Heart left ventricle (tissue), 13 donors: ENCODE results near the gene TNRC6B.

Source experiments
- CTCF ChIP-seq, 12 donors: fragments of 200-600 bp; sonication (generic) in 4 of 12; IDR thresholded peaks; one replicate each; pipeline versions ENCODE4 v1.5.0 to v1.8.0; 2018 to 2022; ENCODE audit warnings: antibody characterized with exemption in 12 of 12, mild to moderate bottlenecking in 5 of 12
- POLR2A ChIP-seq, 2 donors: fragments of 450-650 bp; IDR thresholded peaks; one replicate each; pipeline ENCODE4 v1.6.1; 2017; ENCODE audit warnings: antibody characterized with exemption in 2 of 2, mild to moderate bottlenecking in 2 of 2, moderate library complexity in 2 of 2
- donor health status: ischemic (EF 13 %, LVEDD 7.1; RV severe dilation, severe dysfunction).
- donor health status: DM: no; HTN: yes; CAD: no.
- donor health status: DM: no; HTN: no; CAD: no.
- donor health status: ischemic (EF 25% LVEDD 6.9; RV normal size, moderate dysfunction).
- donor health status: ischemic (EF 25% LVEDD 5.7; RV mildly dilated, moderate dysfunction).
- donor health status: ischemic (EF 35%, LVEDD 5.7; RV mildly dilated, moderate dysfunction).
- donor health status: nonischemic (EF 11% LVEDD 7.7; RV severe dilation, severe dysfunction).
- donor health status: DM: yes; HTN: yes; CAD: no.
- donor health status: PGD.
- donor health status: ischemic (EF 29% LVEDD 5.4; RV normal size, mild dysfunction).
- donor health status: nonischemic (EF 23%, LVEDD 6.1; RV moderate dilation, normal function).

GRCh38 chr22:40258017-40258416 is 80.3 kb downstream of the TNRC6B start:
- TF ChIP-seq CTCF (IDR thresholded peaks at IDR 0.05) (no peak), POLR2A (IDR thresholded peaks at IDR 0.05) (no peak)
